Vagina (tissue), 2 donors: ENCODE measurements around the gene ADGRL1.

Source experiments
- CTCF ChIP-seq, 3 experiments: fragments of 450-650 bp in 2 of 3; fragments of 200-600 bp in 1 of 3; sonication (generic) in 1 of 3; IDR thresholded peaks; one replicate each; pipeline ENCODE4 v1.5.1; 2017 to 2019; ENCODE audit warnings: antibody characterized with exemption in 3 of 3, mild to moderate bottlenecking in 2 of 3, moderate library complexity in 2 of 3
- POLR2A ChIP-seq, 2 donors: fragments of 450-650 bp; IDR thresholded peaks; one replicate each; pipeline ENCODE4 v1.6.1; 2017; ENCODE audit warnings: antibody characterized with exemption in 2 of 2, mild to moderate bottlenecking in 2 of 2, moderate library complexity in 2 of 2

- TF ChIP-seq CTCF (IDR thresholded peaks at IDR 0.05), result no peak
- no peak for TF ChIP-seq POLR2A (IDR thresholded peaks at IDR 0.05)
Observed at GRCh38 chr19:14165990-14166830, 39.8 kb downstream of the ADGRL1 start.
